Myocyte (in vitro differentiated cells): ENCODE results near the gene CLSTN2. TPM values are rescaled to one million over a fixed set of nuclear protein-coding genes. Genes with fewer than 3 reads are reported as not detected.

Source experiments
- DNase-seq: peaks from one replicate; pipeline ENCODE4 v3.0.0-alpha.2; 2012; ENCODE audit warnings: low read depth
- total RNA-seq: library from RNA; depleted of rRNA; stranded (reverse); fragments of >200 nt; gene quantifications from 2 replicates; pipeline ENCODE4 v1.2.3, GENCODE V29; 2014

The CLSTN2 gene
- total RNA-seq, 1 donor from 2014 or later: 25.4 TPM

DNA sequence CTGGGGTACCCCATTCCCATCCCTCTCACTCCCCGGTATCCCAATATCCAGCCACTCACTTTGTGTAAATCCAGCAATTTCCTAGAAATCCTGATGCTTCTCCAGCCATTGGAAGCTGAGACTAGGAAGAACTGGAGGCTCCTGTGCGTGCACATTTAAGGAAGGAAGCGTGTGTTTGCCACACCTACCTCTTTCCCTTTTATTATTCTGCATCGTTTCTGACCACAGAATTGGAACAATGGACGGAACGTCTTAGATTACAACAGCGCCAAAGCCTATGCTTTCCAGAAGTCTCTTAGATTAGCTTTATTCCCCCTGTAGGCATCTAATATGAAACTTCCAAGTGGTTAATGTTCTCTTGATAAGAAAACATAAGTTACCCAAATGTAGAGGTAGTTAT, 508.1 kb downstream of the CLSTN2 start:
- no peak for DNase-seq

DNA sequence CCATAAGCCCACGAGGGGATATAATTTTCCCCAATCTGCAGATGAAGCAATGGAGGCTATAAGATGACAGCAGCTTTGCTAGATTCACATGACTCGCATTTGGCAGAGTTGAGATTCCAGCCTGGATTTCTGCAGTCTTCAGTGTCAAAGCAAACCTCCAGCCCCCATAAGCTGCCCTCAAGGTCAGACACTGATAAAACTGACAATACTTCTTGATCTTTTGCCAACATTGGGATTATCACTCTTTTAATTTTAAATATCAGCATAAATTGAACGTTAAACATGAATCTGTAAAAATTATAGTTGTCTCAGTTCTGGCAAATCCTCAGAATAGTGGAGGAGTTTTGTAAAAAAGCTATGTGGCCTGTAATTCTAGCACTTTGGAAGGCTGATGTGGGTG, 508.8 kb downstream of the CLSTN2 start:
- DNase-seq: no peak

- DNase-seq: no peak
Observed at GRCh38 chr3:140446734-140447133, 511.7 kb downstream of the CLSTN2 start.

DNA sequence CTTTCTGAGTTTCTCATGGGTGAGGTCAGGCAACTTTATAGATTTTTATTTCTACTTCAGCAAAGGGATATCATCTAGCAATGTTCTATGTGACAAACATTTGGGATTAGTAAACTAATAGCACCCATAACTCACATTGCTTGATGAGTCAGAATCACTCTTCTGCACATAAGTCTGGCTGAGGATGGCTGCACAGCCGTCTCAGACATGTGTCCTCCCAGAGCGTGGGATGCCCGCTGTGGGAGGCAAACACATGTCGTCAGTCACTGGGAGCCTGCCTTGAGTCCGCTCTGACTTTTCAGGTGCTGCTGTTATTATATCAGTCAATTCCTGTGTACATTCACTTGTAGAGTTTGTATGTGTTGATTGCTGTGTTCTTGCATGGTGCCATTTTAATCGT, 512.2 kb downstream of the CLSTN2 start:
- DNase-seq: no peak

DNA sequence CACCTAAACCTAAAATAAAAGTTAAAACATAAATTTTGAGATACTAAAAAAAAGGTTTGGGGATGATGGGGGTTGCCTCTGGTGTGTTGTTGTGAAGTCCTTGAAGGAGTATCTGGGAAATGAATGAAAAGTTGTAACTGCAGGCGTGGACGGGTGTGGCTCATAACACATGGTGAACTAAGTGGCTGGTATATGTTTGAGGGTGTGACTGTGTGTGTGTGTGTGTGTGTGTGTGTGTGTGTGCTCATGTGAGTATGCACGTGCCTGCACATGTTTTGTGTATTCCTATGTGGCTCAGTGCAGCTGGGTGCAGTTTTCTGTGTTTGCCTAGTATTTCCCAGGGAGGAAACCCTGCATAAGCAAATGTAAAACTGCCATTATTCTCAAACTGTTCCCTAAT, 513.0 kb downstream of the CLSTN2 start:
- DNase-seq: no peak

GRCh38 chr3:140449413-140450256, 514.6 kb downstream of the CLSTN2 start:
- DNase-seq: no peak

DNA sequence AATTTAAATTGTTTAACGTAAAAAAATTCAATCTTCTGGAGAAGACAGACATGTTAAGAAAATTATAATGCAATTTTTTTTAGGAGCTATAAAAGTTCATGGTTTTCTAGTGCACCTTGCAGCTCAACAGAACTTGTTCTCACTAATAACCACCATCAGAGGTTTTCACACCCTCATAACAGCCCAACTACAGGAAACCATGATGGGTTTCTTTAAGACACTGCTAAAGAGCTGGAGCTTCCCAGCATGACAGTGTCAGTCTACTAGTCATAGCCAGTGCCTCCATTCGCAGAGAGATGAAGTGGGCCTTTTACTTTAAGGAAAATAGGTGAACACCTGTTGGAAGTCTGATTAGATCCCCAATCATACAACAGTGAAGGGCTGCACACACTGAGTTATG, 518.8 kb downstream of the CLSTN2 start:
- no peak for DNase-seq

- peak; percentile 51 for DNase-seq
Observed at GRCh38 chr3:140455521-140456214, 520.7 kb downstream of the CLSTN2 start.

- DNase-seq: no peak
Observed at GRCh38 chr3:140456974-140457373, 522.0 kb downstream of the CLSTN2 start.

DNA sequence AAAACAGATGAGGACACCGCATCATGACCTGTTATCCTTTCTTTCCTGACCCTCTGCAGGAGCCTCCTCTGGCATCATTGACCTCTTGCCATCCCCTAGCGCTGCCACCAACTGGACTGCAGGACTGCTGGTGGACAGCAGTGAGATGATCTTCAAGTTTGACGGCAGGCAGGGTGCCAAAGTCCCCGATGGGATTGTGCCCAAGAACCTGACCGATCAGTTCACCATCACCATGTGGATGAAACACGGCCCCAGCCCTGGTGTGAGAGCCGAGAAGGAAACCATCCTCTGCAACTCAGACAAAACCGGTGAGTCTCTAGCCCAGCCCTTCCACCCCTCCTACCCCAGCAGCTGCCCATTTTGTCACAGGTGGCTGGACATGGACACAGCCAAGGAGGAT, 524.5 kb downstream of the CLSTN2 start:
- DNase-seq: peak; percentile 46

DNA sequence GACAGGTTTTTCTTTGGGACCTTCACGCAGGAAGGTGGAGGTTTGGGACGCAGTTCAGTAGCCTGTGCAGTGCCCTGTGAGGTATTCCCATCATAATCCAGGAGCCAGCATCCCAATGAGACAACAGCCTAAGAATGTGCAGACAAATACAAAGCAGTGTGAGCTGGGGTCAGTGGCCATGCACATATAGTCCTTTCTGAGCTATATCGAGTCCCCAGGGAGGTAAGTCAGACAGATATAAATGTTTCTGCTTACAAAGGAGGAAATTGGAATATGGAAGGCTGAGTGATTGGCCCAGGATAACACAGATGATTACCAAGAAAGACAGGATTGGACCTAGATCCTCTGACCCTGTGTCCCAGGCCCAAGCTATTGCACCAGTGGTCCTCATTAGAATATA, 526.3 kb downstream of the CLSTN2 start:
- no peak for DNase-seq

GRCh38 chr3:140463355-140463754, 528.4 kb downstream of the CLSTN2 start:
- DNase-seq: no peak

- DNase-seq: no peak
Observed at GRCh38 chr3:140465988-140466387, 531.0 kb downstream of the CLSTN2 start.

GRCh38 chr3:140466535-140466934, 531.5 kb downstream of the CLSTN2 start:
- no peak for DNase-seq

- DNase-seq: peak; percentile 75
Observed at GRCh38 chr3:140467104-140467577, 532.2 kb downstream of the CLSTN2 start.

- DNase-seq: no peak
Observed at GRCh38 chr3:140467796-140468315, 532.9 kb downstream of the CLSTN2 start.

GRCh38 chr3:140468407-140468806, 533.4 kb downstream of the CLSTN2 start:
- no peak for DNase-seq

DNA sequence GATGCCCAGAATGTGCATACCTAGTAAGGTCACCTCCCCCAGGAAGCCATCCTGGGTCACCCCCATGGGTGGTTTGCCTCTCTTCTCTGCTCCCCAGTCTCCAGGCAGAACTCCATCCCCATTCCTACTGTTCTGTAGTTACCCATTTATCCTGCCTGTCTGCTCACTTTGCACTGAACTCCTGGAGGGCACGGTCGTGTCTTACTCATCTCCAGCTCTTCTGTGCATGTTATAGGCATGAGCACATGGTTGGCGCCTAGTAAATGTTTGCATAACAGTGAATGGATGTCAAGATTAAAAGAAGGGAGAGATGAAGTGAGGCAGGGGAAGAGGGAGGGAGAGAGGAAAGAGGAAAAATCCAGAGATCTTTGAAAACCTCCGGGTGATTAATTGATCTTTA, 534.5 kb downstream of the CLSTN2 start:
- DNase-seq: no peak

DNA sequence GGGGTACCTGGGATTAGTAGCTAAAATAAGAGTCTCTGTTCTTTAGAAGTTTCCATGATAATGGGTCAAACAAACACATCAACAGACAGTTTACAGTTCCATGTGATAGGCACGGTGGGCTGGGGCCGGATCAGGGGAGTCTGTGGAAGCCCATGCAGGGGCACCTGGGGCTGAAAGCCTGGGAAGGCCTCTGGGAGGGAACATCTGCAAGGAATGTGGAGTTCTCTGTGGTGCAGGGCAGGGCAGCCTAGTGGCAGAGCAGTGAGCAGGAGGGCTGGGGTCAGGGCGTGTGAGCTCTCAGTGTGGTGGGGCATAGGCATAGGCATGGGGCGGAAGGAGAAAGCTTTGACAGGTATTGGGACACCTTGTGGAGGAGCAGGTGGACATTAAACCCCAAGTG, 535.2 kb downstream of the CLSTN2 start:
- DNase-seq: no peak

DNA sequence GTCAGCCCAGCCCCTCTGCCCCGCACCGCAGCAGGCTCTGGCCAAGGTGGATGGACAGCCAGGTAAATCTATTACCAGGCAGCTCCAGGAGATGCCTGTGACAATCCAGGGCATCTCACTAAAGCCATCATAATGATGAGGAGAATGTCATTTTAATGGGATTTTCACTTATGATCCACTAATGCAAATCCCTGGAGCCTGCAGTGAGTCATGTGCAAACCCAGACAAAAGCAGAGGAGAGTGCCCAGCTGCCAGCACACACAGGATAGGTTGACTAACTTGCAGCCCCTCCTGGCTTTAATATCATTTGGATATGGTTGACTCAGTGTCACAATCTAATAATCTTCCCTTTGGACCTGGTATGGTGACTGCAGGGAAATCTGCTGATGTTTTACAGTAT, 536.0 kb downstream of the CLSTN2 start:
- DNase-seq: peak; percentile 30

- no peak for DNase-seq
Observed at GRCh38 chr3:140472306-140473020, 537.5 kb downstream of the CLSTN2 start.

GRCh38 chr3:140487566-140487965, 552.6 kb downstream of the CLSTN2 start:
- no peak for DNase-seq
